ENCODE data around the gene CAMK1D. TPM values are rescaled to one million over a fixed set of nuclear protein-coding genes. Genes with fewer than 3 reads are reported as not detected.

Gene CAMK1D
- total and polyA plus RNA-seq, 8 donors, result 1.4 to 26.9 (median 3.9) TPM

- Histone ChIP-seq H3K9me3 (no peaks in the 10 kb centered on the region), H3K27ac (no peak overlapping the region)
- intact Hi-C loops (cut with DNase I; ENCODE audit: low total_unique reads), result no loop called here
Observed at GRCh38 chr10:12635127-12635541, 285.8 kb downstream of the CAMK1D start.

GRCh38 chr10:12636571-12636970 is 287.2 kb downstream of the CAMK1D start:
- Histone ChIP-seq H3K9me3 (no peaks in the 10 kb centered on the region), H3K4me1 (peaks cover 0 to 14% (median 4%) of the 10 kb centered on the region in 4 donors), H3K27ac (no peak overlapping the region), H3K36me3 (no peaks in the 10 kb centered on the region), H3K27me3 (no peaks in the 10 kb centered on the region), H3K4me3 (no peak overlapping the region)
- no peak for DNase-seq
- TF ChIP-seq POLR2AphosphoS5 (IDR thresholded peaks at IDR 0.05) (no peak), EP300 (IDR thresholded peaks at IDR 0.05) (no peak), CTCF (IDR thresholded peaks at IDR 0.05) (no peak), POLR2A (IDR thresholded peaks at IDR 0.05) (no peak)
- WGBS, 5 donors, result 80 to 90% (median 88%) methylated on average over 3 of the region's 3 CpGs
- intact Hi-C loops (cut with DNase I; ENCODE audit: low total_unique reads), result no loop called here

More at GRCh38 chr10:12635127-12635541, 285.8 kb downstream of the CAMK1D start:
- no peaks in the 10 kb centered on the region for H3K36me3 ChIP-seq
- no peaks in the 10 kb centered on the region for H3K27me3 ChIP-seq
- TF ChIP-seq POLR2A (IDR thresholded peaks at IDR 0.05) (no peak), EP300 (IDR thresholded peaks at IDR 0.05) (no peak), CTCF (IDR thresholded peaks at IDR 0.05) (no peak), POLR2AphosphoS5 (IDR thresholded peaks at IDR 0.05) (no peak)
- DNase-seq, result no peak
- WGBS, 5 donors, result 66 to 81% (median 74%) methylated on average over 10 of the region's 10 CpGs
- H3K4me1 ChIP-seq, result peaks cover 0 to 17% (median 8%) of the 10 kb centered on the region in 4 donors
- H3K4me3 ChIP-seq, result no peak overlapping the region

- H3K36me3 ChIP-seq, result no peaks in the 10 kb centered on the region
- no peak overlapping the region for H3K27ac ChIP-seq
Observed at GRCh38 chr10:12637649-12638048, 288.3 kb downstream of the CAMK1D start.

GRCh38 chr10:12638103-12638502 is 288.8 kb downstream of the CAMK1D start:
- Histone ChIP-seq H3K4me1 (peaks cover 0 to 7% (median 0%) of the 10 kb centered on the region in 4 donors), H3K27ac (no peak overlapping the region), H3K4me3 (no peak overlapping the region), H3K27me3 (no peaks in the 10 kb centered on the region), H3K9me3 (no peaks in the 10 kb centered on the region), H3K36me3 (no peaks in the 10 kb centered on the region)
- TF ChIP-seq EP300 (IDR thresholded peaks at IDR 0.05) (no peak), POLR2AphosphoS5 (IDR thresholded peaks at IDR 0.05) (no peak), POLR2A (IDR thresholded peaks at IDR 0.05) (no peak), CTCF (IDR thresholded peaks at IDR 0.05) (no peak)
- DNase-seq, result peak in 1 of 2 donors; percentile 84
- intact Hi-C loops (cut with DNase I; ENCODE audit: low total_unique reads), result no loop called here
- WGBS, 5 donors, result 42 to 56% (median 49%) methylated on average over 7 of the region's 7 CpGs

More at GRCh38 chr10:12637649-12638048, 288.3 kb downstream of the CAMK1D start:
- intact Hi-C loops (cut with DNase I; ENCODE audit: low total_unique reads), result no loop called here
- 78 to 91% (median 82%) methylated on average over 8 of the region's 8 CpGs for WGBS, 5 donors
- Histone ChIP-seq H3K4me3 (no peak overlapping the region), H3K4me1 (peaks cover 0 to 7% (median 0%) of the 10 kb centered on the region in 4 donors), H3K27me3 (no peaks in the 10 kb centered on the region), H3K9me3 (no peaks in the 10 kb centered on the region)
- TF ChIP-seq CTCF (IDR thresholded peaks at IDR 0.05), result no peak
- no peak for TF ChIP-seq EP300 (IDR thresholded peaks at IDR 0.05)
- no peak for TF ChIP-seq POLR2A (IDR thresholded peaks at IDR 0.05)
- no peak for TF ChIP-seq POLR2AphosphoS5 (IDR thresholded peaks at IDR 0.05)
- DNase-seq, result no peak

Measured in stomach (tissue), 9 donors.